Esophagus muscularis mucosa (tissue), 4 donors: ENCODE measurements around the gene CALR.

ENCODE experiments used
- CTCF ChIP-seq, 3 experiments: fragments of 200-600 bp in 2 of 3; fragments of 450-650 bp in 1 of 3; sonication (generic) in 2 of 3; IDR thresholded peaks; one replicate each; pipeline ENCODE4 v1.5.1; 2017 to 2019; ENCODE audit warnings: antibody characterized with exemption in 3 of 3, mild to moderate bottlenecking in 2 of 3, moderate library complexity in 1 of 3
- EP300 ChIP-seq: sonication (generic); formaldehyde crosslinking; IDR thresholded peaks from one replicate; pipeline ENCODE4 v1.6.1; 2017; ENCODE audit warnings: antibody characterized with exemption
- POLR2A ChIP-seq: fragments of 450-650 bp; IDR thresholded peaks from one replicate; pipeline ENCODE4 v1.6.1; 2017; ENCODE audit warnings: antibody characterized with exemption, moderate library complexity, mild to moderate bottlenecking, low read depth

- TF ChIP-seq CTCF (IDR thresholded peaks at IDR 0.05), result no peak
- TF ChIP-seq POLR2A, result no peak
- TF ChIP-seq EP300, result no peak
Measured at GRCh38 chr19:12986726-12987125, 48.3 kb downstream of the CALR start.
